Adrenal gland (tissue), 5 donors: ENCODE data around the gene CDHR1.

Experiments used
- POLR2A ChIP-seq, 2 donors: fragments of 450-650 bp; IDR thresholded peaks; one replicate each; pipeline ENCODE4 v1.6.1; 2017; ENCODE audit warnings: antibody characterized with exemption in 2 of 2, mild to moderate bottlenecking in 2 of 2, moderate library complexity in 1 of 2
- TF ChIP-seq, protein P1 (sequence below), 6 experiments: fragments of 450-650 bp in 4 of 6; fragments of 200-600 bp in 2 of 6; sonication (generic) in 1 of 6; IDR thresholded peaks; 1 replicate in 5 of 6; 2 replicates in 1 of 6; pipeline versions ENCODE4 v1.5.1 to v1.8.0; 2016 to 2021; ENCODE audit warnings: antibody characterized with exemption in 6 of 6, mild to moderate bottlenecking in 2 of 6, moderate library complexity in 1 of 6
- donor health status: DM: no; HTN: no; CAD: no.

DNA sequence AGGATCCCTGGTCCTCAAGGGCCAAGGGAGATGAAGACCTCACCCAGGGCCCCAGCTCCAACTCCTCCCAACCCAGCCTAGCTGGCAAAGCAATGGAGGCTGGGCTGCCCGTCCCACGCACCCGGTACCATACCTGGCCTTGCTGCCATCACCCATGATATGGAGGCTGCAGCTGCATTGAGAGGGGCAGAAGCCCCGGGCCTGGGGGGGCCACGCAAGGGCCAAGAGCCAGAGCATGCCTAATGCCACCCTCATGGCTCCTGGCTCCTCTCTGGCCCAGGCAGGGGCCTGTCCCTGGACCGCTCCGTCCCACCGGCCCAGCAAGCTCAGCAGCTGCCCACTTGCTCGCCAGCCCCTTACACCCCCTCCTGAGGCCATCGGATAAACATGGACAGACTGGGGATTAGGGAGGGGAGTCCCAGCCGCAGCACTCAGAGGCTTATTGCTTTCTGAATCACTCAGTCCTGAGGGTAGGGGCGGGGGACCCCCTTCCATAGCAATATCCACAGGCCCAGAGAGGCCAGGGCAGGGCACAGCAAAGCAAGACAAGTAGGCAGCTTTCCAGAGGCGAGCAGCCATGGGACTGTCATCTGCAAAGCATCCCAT, 47.0 kb downstream of the CDHR1 start, which contains the start of gene LRIT1:
- TF ChIP-seq, protein P1, sequence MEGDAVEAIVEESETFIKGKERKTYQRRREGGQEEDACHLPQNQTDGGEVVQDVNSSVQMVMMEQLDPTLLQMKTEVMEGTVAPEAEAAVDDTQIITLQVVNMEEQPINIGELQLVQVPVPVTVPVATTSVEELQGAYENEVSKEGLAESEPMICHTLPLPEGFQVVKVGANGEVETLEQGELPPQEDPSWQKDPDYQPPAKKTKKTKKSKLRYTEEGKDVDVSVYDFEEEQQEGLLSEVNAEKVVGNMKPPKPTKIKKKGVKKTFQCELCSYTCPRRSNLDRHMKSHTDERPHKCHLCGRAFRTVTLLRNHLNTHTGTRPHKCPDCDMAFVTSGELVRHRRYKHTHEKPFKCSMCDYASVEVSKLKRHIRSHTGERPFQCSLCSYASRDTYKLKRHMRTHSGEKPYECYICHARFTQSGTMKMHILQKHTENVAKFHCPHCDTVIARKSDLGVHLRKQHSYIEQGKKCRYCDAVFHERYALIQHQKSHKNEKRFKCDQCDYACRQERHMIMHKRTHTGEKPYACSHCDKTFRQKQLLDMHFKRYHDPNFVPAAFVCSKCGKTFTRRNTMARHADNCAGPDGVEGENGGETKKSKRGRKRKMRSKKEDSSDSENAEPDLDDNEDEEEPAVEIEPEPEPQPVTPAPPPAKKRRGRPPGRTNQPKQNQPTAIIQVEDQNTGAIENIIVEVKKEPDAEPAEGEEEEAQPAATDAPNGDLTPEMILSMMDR (IDR thresholded peaks at IDR 0.05) = no peak
- TF ChIP-seq POLR2A (IDR thresholded peaks at IDR 0.05) = no peak
